Mesenchymal stem cell (in vitro differentiated cells and primary cell): Measurements from ENCODE around the gene EVC2.

ENCODE experiments used
- DNase-seq: peaks from one replicate; pipeline ENCODE4 v3.0.0-alpha.2; 2013
- H2AFZ ChIP-seq: one replicate; pipeline ENCODE4 v1.6.1; 2013; ENCODE audit warnings: low read depth, mild to moderate bottlenecking, control low read depth, inconsistent platforms, low read length, moderate library complexity
- H2AK5ac ChIP-seq: 2 replicates; pipeline ENCODE4 v1.6.1; 2013; ENCODE audit warnings: low read length, moderate library complexity, mild to moderate bottlenecking, inconsistent platforms; ENCODE audit not compliant: severe bottlenecking
- H2BK120ac ChIP-seq: one replicate; pipeline ENCODE4 v1.6.1; 2013; ENCODE audit warnings: low read depth, mild to moderate bottlenecking, inconsistent platforms, low read length, moderate library complexity
- H2BK12ac ChIP-seq, 2 experiments: one replicate each; pipeline ENCODE4 v1.6.1; 2013; ENCODE audit warnings: inconsistent platforms in 2 of 2, low read length in 2 of 2, mild to moderate bottlenecking in 2 of 2, moderate library complexity in 2 of 2, control low read depth in 1 of 2
- H2BK15ac ChIP-seq: one replicate; pipeline ENCODE4 v1.6.1; 2013; ENCODE audit warnings: mild to moderate bottlenecking, low read depth, inconsistent platforms; ENCODE audit not compliant: poor library complexity, severe bottlenecking
- H2BK5ac ChIP-seq: 2 replicates; pipeline ENCODE4 v1.6.1; 2013; ENCODE audit warnings: low read depth, mild to moderate bottlenecking, low read length, control low read depth, inconsistent platforms; ENCODE audit not compliant: poor library complexity, severe bottlenecking
- H3K14ac ChIP-seq, 2 experiments: one replicate each; pipeline ENCODE4 v1.6.1; 2013; ENCODE audit warnings: inconsistent platforms in 2 of 2, low read length in 2 of 2, control low read depth in 1 of 2, mild to moderate bottlenecking in 1 of 2, moderate library complexity in 1 of 2
- H3K18ac ChIP-seq, 2 experiments: one replicate each; pipeline ENCODE4 v1.6.1; 2013; ENCODE audit warnings: inconsistent platforms in 2 of 2, low read length in 2 of 2, control low read depth in 1 of 2, low read depth in 1 of 2, mild to moderate bottlenecking in 1 of 2
- H3K23ac ChIP-seq, 2 experiments: one replicate each; pipeline ENCODE4 v1.6.1; 2013; ENCODE audit warnings: inconsistent platforms in 2 of 2, low read length in 2 of 2, mild to moderate bottlenecking in 2 of 2, moderate library complexity in 2 of 2, control low read depth in 1 of 2
- H3K27ac ChIP-seq: 2 replicates; pipeline ENCODE4 v1.5.1; 2013; ENCODE audit warnings: mild to moderate bottlenecking, moderate library complexity, low read length, control low read depth, inconsistent platforms; ENCODE audit not compliant: poor library complexity, severe bottlenecking
- H3K27me3 ChIP-seq, 2 experiments: 2 replicates each; pipeline versions ENCODE4 v1.6.1 to v1.7.0; 2013; ENCODE audit warnings: low read length in 2 of 2, mild to moderate bottlenecking in 2 of 2, moderate library complexity in 2 of 2, control low read depth in 1 of 2, inconsistent platforms in 1 of 2; ENCODE audit not compliant: control insufficient read depth in 1 of 2, insufficient read depth in 1 of 2
- H3K36me3 ChIP-seq, 2 experiments: 2 replicates each; pipeline versions ENCODE4 v1.6.1 to v1.7.0; 2013; ENCODE audit warnings: low read length in 2 of 2, control low read depth in 1 of 2, inconsistent platforms in 1 of 2, low read depth in 1 of 2, mild to moderate bottlenecking in 1 of 2; ENCODE audit not compliant: insufficient read depth in 2 of 2, control insufficient read depth in 1 of 2
- H3K4ac ChIP-seq, 2 experiments: one replicate each; pipeline ENCODE4 v1.6.1; 2013; ENCODE audit warnings: inconsistent platforms in 2 of 2, low read length in 2 of 2, mild to moderate bottlenecking in 2 of 2, moderate library complexity in 2 of 2, control low read depth in 1 of 2, low read depth in 1 of 2
- H3K4me1 ChIP-seq: 2 replicates; pipeline ENCODE4 v1.6.1; 2013; ENCODE audit warnings: low read depth, low read length, control low read depth; ENCODE audit not compliant: control insufficient read depth, insufficient read depth
- H3K4me2 ChIP-seq: 2 replicates; pipeline ENCODE4 v1.6.1; 2013; ENCODE audit warnings: low read length, mild to moderate bottlenecking, inconsistent platforms; ENCODE audit not compliant: poor library complexity, severe bottlenecking
- H3K4me3 ChIP-seq, 2 experiments: 2 replicates each; pipeline versions ENCODE4 v1.5.1 to v1.7.0; 2013; ENCODE audit warnings: low read length in 2 of 2, mild to moderate bottlenecking in 2 of 2, control low read depth in 1 of 2, low read depth in 1 of 2; ENCODE audit not compliant: insufficient read depth in 1 of 2
- H3K79me1 ChIP-seq: replicated peaks from 2 replicates; pipeline ENCODE4 v1.6.1; 2013; ENCODE audit warnings: mild to moderate bottlenecking, control low read depth, low read length, inconsistent platforms; ENCODE audit not compliant: poor library complexity, severe bottlenecking
- H3K9ac ChIP-seq: 2 replicates; pipeline ENCODE4 v1.7.0; 2013; ENCODE audit warnings: mild to moderate bottlenecking, low read length, moderate library complexity
- H3K9me3 ChIP-seq: 2 replicates; pipeline ENCODE4 v1.7.0; 2013; ENCODE audit warnings: mild to moderate bottlenecking, low read length; ENCODE audit not compliant: control insufficient read depth
- H4K8ac ChIP-seq: one replicate; pipeline ENCODE4 v1.6.1; 2013; ENCODE audit warnings: inconsistent platforms, mild to moderate bottlenecking, low read length, moderate library complexity
- H4K91ac ChIP-seq: one replicate; pipeline ENCODE4 v1.6.1; 2013; ENCODE audit warnings: mild to moderate bottlenecking, low read length, inconsistent platforms
- WGBS: methylation state at CpG from one replicate; pipeline ENCODE4 v1.1.7; 2013; ENCODE audit warnings: mixed read lengths; 5-methylcytosine and 5-hydroxymethylcytosine counted together

Gene EVC2

GRCh38 chr4:5638976-5639375, 69.4 kb downstream of the EVC2 start:
- Histone ChIP-seq H3K4me1 (peaks cover 8% of the 10 kb centered on the region), H4K8ac (no peak overlapping the region), H4K91ac (no peak overlapping the region), H3K9me3 (no peaks in the 10 kb centered on the region), H3K79me1 (no peaks in the 10 kb centered on the region), H3K36me3 (peaks cover 15 to 55% of the 10 kb centered on the region in 2 experiments), H3K4me2 (no peak overlapping the region), H2BK120ac (no peak overlapping the region), H2BK12ac (no peak overlapping the region), H3K27ac (no peak overlapping the region), H3K9ac (peak overlapping the region; percentile 59), H2AK5ac (no peak overlapping the region), H3K23ac (no peak overlapping the region), H3K27me3 (no peaks in the 10 kb centered on the region), H2AFZ (no peak overlapping the region), H3K18ac (no peak overlapping the region), H3K4me3 (no peak overlapping the region), H3K4ac (no peak overlapping the region), H2BK15ac (no peak overlapping the region), H2BK5ac (no peak overlapping the region), H3K14ac (no peak overlapping the region)
- peak; percentile 63 for DNase-seq
- 39% methylated on average over 4 of the region's 4 CpGs for WGBS

- H4K8ac ChIP-seq: no peak overlapping the region
- no peak overlapping the region for H2BK120ac ChIP-seq
- H3K4me2 ChIP-seq: no peak overlapping the region
- WGBS: 52% methylated on average over 2 of the region's 4 CpGs
- H2BK5ac ChIP-seq: no peak overlapping the region
- H4K91ac ChIP-seq: no peak overlapping the region
- no peak overlapping the region for H2BK12ac ChIP-seq
- H3K79me1 ChIP-seq: no peaks in the 10 kb centered on the region
- no peaks in the 10 kb centered on the region for H3K27me3 ChIP-seq
- no peak overlapping the region for H2AFZ ChIP-seq
- H3K36me3 ChIP-seq: peaks cover 17 to 56% of the 10 kb centered on the region in 2 experiments
- no peak overlapping the region for H3K23ac ChIP-seq
- H2BK15ac ChIP-seq: no peak overlapping the region
- H3K4me3 ChIP-seq: no peak overlapping the region
- no peak overlapping the region for H3K27ac ChIP-seq
- H3K9ac ChIP-seq: peak overlapping the region; percentile 59
- peak; percentile 17 for DNase-seq
- H3K14ac ChIP-seq: no peak overlapping the region
- peaks cover 8% of the 10 kb centered on the region for H3K4me1 ChIP-seq
- H3K18ac ChIP-seq: no peak overlapping the region
- H2AK5ac ChIP-seq: no peak overlapping the region
- no peaks in the 10 kb centered on the region for H3K9me3 ChIP-seq
- H3K4ac ChIP-seq: no peak overlapping the region
Observed at GRCh38 chr4:5638316-5638715, 70.0 kb downstream of the EVC2 start.

DNA sequence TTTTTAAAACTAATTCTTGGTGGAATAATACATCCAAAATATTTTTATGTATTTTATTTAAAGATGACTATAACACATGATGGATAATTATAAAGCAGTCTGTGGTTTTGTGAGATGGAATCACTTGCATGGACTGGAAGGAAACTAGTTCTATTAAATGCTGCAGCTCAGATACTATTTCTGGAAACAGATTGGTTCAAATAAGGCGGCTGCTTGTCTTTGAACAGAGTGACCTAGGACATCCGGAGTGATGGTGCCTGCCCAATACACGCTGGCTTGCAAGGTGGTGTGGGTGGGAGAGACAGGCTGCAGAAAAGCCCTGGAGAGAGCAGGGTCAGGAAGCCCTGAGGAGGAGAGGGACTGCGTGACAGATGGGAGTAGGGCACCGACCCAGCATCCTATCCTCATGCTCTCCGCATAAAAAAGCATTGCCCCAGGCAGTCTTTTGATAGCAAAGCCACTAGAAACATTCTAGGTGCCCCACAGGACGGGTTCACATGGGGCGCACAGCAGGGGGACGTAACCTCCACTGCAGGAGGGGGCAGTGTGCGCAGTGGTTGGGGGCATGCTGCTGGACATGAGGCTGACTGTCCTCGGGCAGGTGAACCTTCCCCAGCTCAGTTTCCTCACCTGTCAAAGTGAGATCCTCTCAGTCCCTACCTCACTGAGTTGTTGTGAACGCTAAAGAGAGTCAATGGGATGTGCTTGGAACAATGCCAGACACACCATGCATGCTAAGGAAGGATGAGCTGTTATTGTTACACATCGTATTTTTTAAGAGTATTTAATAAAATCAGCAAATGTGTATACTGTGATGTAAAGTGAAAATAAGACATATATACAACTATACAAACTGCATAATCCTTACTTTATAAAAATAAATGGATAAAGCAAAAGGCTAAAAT, 71.3 kb downstream of the EVC2 start:
- no peak overlapping the region for H3K4me2 ChIP-seq
- peaks cover 23 to 56% of the 10 kb centered on the region in 2 experiments for H3K36me3 ChIP-seq
- 91% methylated on average over 9 of the region's 13 CpGs for WGBS
- no peak overlapping the region for H3K9ac ChIP-seq
- peaks cover 6% of the 10 kb centered on the region for H3K9me3 ChIP-seq
- no peak overlapping the region for H3K23ac ChIP-seq
- DNase-seq: no peak
- no peaks in the 10 kb centered on the region for H3K79me1 ChIP-seq
- no peak overlapping the region for H2BK15ac ChIP-seq
- peaks cover 8% of the 10 kb centered on the region for H3K4me1 ChIP-seq
- no peak overlapping the region for H2BK5ac ChIP-seq
- H3K14ac ChIP-seq: no peak overlapping the region
- no peak overlapping the region for H3K4me3 ChIP-seq
- H2BK120ac ChIP-seq: no peak overlapping the region
- H3K27me3 ChIP-seq: no peaks in the 10 kb centered on the region
- H4K91ac ChIP-seq: no peak overlapping the region
- no peak overlapping the region for H2BK12ac ChIP-seq
- no peak overlapping the region for H3K4ac ChIP-seq
- no peak overlapping the region for H4K8ac ChIP-seq
- H2AFZ ChIP-seq: no peak overlapping the region
- H2AK5ac ChIP-seq: no peak overlapping the region
- H3K27ac ChIP-seq: no peak overlapping the region
- H3K18ac ChIP-seq: no peak overlapping the region

DNA sequence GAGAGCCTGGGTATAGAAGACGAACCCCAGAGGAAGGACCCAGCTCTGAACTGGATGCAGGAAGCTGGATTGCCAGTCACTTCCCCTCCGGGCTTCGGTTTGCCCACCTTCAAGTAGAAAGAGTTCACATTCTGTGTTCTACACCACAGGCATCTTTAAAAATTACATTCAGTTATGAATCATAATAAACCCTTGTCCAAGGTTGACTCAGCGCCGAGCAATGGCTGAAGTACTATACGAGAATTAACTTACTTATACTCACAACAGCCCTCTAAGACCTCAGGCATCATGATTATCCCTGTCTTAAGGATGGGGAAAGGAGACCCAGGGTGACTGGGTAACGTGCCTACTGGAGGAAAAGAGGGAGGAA, 72.5 kb downstream of the EVC2 start:
- H3K4me1 ChIP-seq: peaks cover 8% of the 10 kb centered on the region
- H2AFZ ChIP-seq: no peak overlapping the region
- H2BK12ac ChIP-seq: no peak overlapping the region
- no peak overlapping the region for H3K9ac ChIP-seq
- no peaks in the 10 kb centered on the region for H3K79me1 ChIP-seq
- H3K18ac ChIP-seq: no peak overlapping the region
- no peak overlapping the region for H2BK120ac ChIP-seq
- H3K4me2 ChIP-seq: no peak overlapping the region
- no peak overlapping the region for H2BK5ac ChIP-seq
- H3K23ac ChIP-seq: no peak overlapping the region
- no peak overlapping the region for H4K91ac ChIP-seq
- H3K27ac ChIP-seq: peak overlapping the region; percentile 30
- no peak for DNase-seq
- H3K4ac ChIP-seq: no peak overlapping the region
- H3K36me3 ChIP-seq: peaks cover 30 to 59% of the 10 kb centered on the region in 2 experiments
- no peak overlapping the region for H2BK15ac ChIP-seq
- H3K4me3 ChIP-seq: no peak overlapping the region
- H3K9me3 ChIP-seq: peaks cover 6% of the 10 kb centered on the region
- WGBS: 69% methylated on average over 4 of the region's 7 CpGs
- no peak overlapping the region for H3K14ac ChIP-seq
- no peak overlapping the region for H2AK5ac ChIP-seq
- no peaks in the 10 kb centered on the region for H3K27me3 ChIP-seq
- no peak overlapping the region for H4K8ac ChIP-seq
